ENCODE data around the gene ZNF532. TPM values are rescaled to one million over a fixed set of nuclear protein-coding genes. Genes with fewer than 3 reads are reported as not detected.

The ZNF532 gene
- total RNA-seq, 1 donor from 2014 or later: 77.1 TPM

DNA sequence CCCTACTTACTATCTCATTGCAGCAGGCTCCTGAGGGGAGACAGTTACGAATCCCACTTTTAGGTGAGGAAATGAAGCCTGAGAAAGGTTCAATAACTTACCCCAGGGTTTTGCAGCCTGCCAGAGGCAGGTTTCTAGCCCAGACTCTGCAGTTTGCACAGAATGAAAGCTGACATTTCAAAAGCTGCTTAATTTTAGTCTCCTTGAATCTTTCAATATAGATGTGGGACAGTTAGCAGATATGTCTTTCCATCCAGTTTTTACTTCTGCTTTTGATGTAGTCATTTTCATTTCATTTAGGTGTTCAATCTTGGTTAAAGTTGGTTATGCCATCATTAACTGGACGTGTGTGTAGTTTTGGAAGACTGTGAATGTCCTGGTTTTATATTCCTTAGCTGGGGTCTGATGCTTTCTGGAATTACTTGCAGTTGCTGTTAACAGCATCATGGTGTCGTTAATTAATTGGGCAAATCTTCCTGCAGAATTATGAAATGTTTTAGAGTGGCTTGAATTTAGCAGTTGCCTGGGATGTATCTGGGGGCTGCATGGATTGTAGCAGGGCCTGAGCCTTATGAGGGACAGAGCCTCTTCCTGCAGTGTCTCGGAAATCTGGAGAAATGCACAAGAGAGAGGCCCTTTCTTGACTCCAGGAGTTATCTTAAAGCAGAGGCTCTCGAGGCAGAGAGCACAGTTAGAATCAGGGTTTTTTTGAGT is 100.8 kb downstream of the ZNF532 start:
- Histone ChIP-seq H3K36me3 (peaks cover 0 to 15% of the 10 kb centered on the region in 2 donors), H3K27me3 (no peaks in the 10 kb centered on the region), H3K4me3 (no peak overlapping the region), H3K4me1 (peaks cover 29% of the 10 kb centered on the region), H3K27ac (peak overlapping the region; percentile 28), H3K9me3 (no peaks in the 10 kb centered on the region)
- TF ChIP-seq POLR2AphosphoS5 (IDR thresholded peaks at IDR 0.05; ENCODE audit: insufficient read depth in 1 of 2, low read depth in 1 of 2): no peak
- TF ChIP-seq POLR2A (IDR thresholded peaks at IDR 0.05): no peak
- TF ChIP-seq, protein P1, sequence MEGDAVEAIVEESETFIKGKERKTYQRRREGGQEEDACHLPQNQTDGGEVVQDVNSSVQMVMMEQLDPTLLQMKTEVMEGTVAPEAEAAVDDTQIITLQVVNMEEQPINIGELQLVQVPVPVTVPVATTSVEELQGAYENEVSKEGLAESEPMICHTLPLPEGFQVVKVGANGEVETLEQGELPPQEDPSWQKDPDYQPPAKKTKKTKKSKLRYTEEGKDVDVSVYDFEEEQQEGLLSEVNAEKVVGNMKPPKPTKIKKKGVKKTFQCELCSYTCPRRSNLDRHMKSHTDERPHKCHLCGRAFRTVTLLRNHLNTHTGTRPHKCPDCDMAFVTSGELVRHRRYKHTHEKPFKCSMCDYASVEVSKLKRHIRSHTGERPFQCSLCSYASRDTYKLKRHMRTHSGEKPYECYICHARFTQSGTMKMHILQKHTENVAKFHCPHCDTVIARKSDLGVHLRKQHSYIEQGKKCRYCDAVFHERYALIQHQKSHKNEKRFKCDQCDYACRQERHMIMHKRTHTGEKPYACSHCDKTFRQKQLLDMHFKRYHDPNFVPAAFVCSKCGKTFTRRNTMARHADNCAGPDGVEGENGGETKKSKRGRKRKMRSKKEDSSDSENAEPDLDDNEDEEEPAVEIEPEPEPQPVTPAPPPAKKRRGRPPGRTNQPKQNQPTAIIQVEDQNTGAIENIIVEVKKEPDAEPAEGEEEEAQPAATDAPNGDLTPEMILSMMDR (IDR thresholded peaks at IDR 0.05): no peak
- intact Hi-C loops (cut with DNase I): no loop called here
- DNase-seq (ENCODE audit: extremely low spot score in 2 of 2): no peak

DNA sequence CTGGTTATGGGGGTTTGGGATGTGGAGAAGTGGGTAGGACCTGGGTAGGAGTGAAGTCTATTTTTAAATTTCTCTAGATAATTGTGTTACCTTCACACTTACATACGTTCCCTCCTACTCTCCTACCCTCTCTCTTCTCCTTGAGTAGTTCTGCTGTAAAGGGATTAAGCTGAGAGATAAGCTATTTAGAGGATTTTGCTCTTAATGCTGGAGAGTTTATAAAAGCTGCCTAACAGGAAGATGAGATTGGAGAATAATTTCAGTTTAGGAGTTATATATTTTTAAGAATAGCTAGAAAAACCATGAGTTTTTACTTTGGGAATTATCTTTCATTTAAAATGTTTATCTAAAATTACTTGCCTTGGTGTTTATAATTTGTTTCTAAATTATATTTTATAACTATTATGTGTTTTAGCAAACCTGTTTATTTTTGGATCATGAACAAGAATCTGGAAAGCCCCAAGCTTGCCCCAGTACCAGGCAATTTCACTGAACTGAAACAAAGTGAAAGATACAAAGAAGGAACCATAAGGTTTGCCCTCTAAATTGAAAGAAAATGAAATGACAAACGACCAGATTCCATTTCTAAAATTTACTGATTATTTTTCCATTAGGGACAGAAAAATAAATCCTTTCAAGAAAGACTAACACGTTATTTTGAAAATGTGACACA is 101.5 kb downstream of the ZNF532 start:
- intact Hi-C loops (cut with DNase I): no loop called here
- Histone ChIP-seq H3K27me3 (no peaks in the 10 kb centered on the region), H3K36me3 (peaks cover 0 to 8% of the 10 kb centered on the region in 2 donors), H3K4me3 (no peak overlapping the region), H3K9me3 (no peaks in the 10 kb centered on the region), H3K4me1 (peaks cover 29% of the 10 kb centered on the region), H3K27ac (peak overlapping the region; percentile 28)
- no peak for DNase-seq (ENCODE audit: extremely low spot score in 2 of 2)
- TF ChIP-seq POLR2A (IDR thresholded peaks at IDR 0.05) (no peak), POLR2AphosphoS5 (IDR thresholded peaks at IDR 0.05; ENCODE audit: insufficient read depth in 1 of 2, low read depth in 1 of 2) (no peak)
- TF ChIP-seq, protein P1 (IDR thresholded peaks at IDR 0.05): no peak

DNA sequence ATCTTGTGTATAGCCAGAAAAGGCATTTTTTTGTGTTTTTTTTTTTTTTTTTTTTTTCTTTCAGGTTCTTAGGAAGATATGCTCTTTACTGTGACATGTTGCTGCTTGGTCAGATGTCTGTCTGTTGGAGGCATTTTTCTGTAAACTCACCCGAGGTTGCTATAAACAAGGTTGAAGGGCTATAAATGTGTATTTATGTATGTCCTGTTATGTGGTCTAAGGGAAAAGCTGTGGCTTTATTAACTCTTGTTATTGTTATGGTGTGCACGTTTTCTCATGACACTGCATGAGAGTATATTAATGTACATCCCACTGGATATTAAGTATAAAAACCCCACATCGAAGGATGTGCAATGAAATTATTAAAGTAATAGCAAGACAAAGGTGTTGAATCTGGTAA is 102.0 kb downstream of the ZNF532 start:
- H3K27ac ChIP-seq: no peak overlapping the region
- TF ChIP-seq, protein P1 (IDR thresholded peaks at IDR 0.05): no peak
- TF ChIP-seq POLR2A (IDR thresholded peaks at IDR 0.05) (no peak), POLR2AphosphoS5 (IDR thresholded peaks at IDR 0.05; ENCODE audit: insufficient read depth in 1 of 2, low read depth in 1 of 2) (no peak)
- no peak for DNase-seq (ENCODE audit: extremely low spot score in 2 of 2)
- H3K4me3 ChIP-seq: no peak overlapping the region
- H3K4me1 ChIP-seq: peaks cover 29% of the 10 kb centered on the region
- no peaks in the 10 kb centered on the region for H3K9me3 ChIP-seq
- peaks cover 0 to 7% of the 10 kb centered on the region in 2 donors for H3K36me3 ChIP-seq
- intact Hi-C loops (cut with DNase I): no loop called here
- H3K27me3 ChIP-seq: no peaks in the 10 kb centered on the region

DNA sequence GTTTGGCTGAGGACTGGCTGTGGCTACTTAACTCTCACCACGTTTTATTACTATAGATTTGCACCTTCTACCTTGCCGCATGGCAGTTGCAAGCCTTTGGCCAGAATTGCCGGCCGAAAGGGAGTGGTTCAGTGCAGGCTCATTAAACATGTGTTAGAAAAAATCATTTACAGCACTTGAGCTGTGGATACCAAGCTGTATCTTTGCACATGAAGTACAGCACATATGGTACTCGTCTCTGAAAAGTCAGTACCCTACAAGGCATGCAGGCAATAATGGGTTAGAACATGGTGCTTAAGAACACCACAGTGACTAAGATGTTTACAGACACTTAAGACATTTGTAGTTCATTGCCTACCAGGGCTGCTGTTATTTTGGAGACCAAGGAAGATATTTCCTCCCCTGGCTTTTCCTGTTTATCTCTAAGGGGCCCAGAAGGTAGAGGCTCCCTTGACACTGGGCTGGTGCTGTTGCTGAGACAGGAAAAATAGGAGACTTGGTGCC is 103.1 kb downstream of the ZNF532 start:
- no peaks in the 10 kb centered on the region for H3K27me3 ChIP-seq
- peak overlapping the region; percentile 35 for H3K27ac ChIP-seq
- intact Hi-C loops (cut with DNase I): no loop called here
- H3K4me1 ChIP-seq: peaks cover 29% of the 10 kb centered on the region
- no peaks in the 10 kb centered on the region for H3K9me3 ChIP-seq
- peaks cover 0 to 7% of the 10 kb centered on the region in 2 donors for H3K36me3 ChIP-seq
- TF ChIP-seq POLR2A (IDR thresholded peaks at IDR 0.05): no peak
- TF ChIP-seq POLR2AphosphoS5 (IDR thresholded peaks at IDR 0.05; ENCODE audit: insufficient read depth in 1 of 2, low read depth in 1 of 2): no peak
- TF ChIP-seq, protein P1 (IDR thresholded peaks at IDR 0.05): no peak
- DNase-seq (ENCODE audit: extremely low spot score in 2 of 2): no peak
- no peak overlapping the region for H3K4me3 ChIP-seq
